BJ (cell line): Measurements from ENCODE around the gene ELF2. TPM values are rescaled to one million over a fixed set of nuclear protein-coding genes. Genes with fewer than 3 reads are reported as not detected.

Experiments
- CTCF ChIA-PET: fragments of 350-600 bp; formaldehyde crosslinking; extraction: SDS; loops from one replicate; lab custom pipeline; 2021; ENCODE audit warnings: antibody characterized with exemption, inconsistent platforms; lab: Yijun Ruan, JAX
- POLR2A ChIA-PET: fragments of 300-600 bp; sonication (Branson Sonifier 250); formaldehyde crosslinking; extraction: SDS; loops from one replicate; lab custom pipeline; 2021; ENCODE audit warnings: antibody characterized with exemption; lab: Charles Lee
- DNase-seq: peaks from one replicate; pipeline ENCODE4 v3.0.0-alpha.2; 2011; ENCODE audit warnings: low read depth
- H3K27me3 ChIP-seq: 2 replicates; pipeline ENCODE4 v1.6.0; 2011; ENCODE audit warnings: low read length; ENCODE audit not compliant: control insufficient read depth, insufficient read depth
- H3K36me3 ChIP-seq: 2 replicates; pipeline ENCODE4 v1.5.1; 2011; ENCODE audit warnings: low read length; ENCODE audit not compliant: control insufficient read depth, insufficient read depth
- H3K4me3 ChIP-seq: 2 replicates; pipeline ENCODE4 v1.5.1; 2011; ENCODE audit warnings: low read depth, mild to moderate bottlenecking, control low read depth, low read length
- CTCF ChIP-seq: IDR thresholded peaks from 2 replicates; pipeline ENCODE4 v1.5.1; 2011; ENCODE audit warnings: low read depth, mild to moderate bottlenecking, control low read depth, inconsistent platforms, low read length, moderate library complexity; ENCODE audit not compliant: insufficient read depth
- polyA minus RNA-seq: library from RNA; depleted of rRNA, polyadenylated mRNA; stranded (reverse); fragments of >200 nt; gene quantifications from 2 replicates; pipeline ENCODE4 v1.2.3, GENCODE V29; 2011; rRNA and poly(A)+ RNA removed
- polyA plus RNA-seq: library from polyadenylated mRNA; depleted of rRNA; stranded (reverse); fragments of >200 nt; gene quantifications from 2 replicates; pipeline ENCODE4 v1.2.3, GENCODE V29; 2011; rRNA removed

Gene ELF2
- 23.9 and 28.6 TPM in 2 replicates for polyA plus RNA-seq
- polyA minus RNA-seq: 26.3 and 32.6 TPM in 2 replicates

GRCh38 chr4:139177049-139177868, at the start of gene ELF2:
Gene ELF2, minus strand, starts transcription at chr4:139177218. Its CDS starts 39,517 bp downstream, at chr4:139137701.
- Histone ChIP-seq H3K27me3 (no peaks in the 10 kb centered on the region), H3K36me3 (no peaks in the 10 kb centered on the region), H3K4me3 (peak within 1 kb of the TSS; percentile 92)
- TF ChIP-seq CTCF: no peak
- no peak for DNase-seq
- POLR2A ChIA-PET: interaction anchor here (0.7 kb wide), 2 partner anchors 262 to 316 kb away, joined by 3 to 4 read pairs; no protein-coding TSS in a partner anchor
- CTCF ChIA-PET: interaction anchor here (1.0 to 2.7 kb wide), 3 partner anchors 10 to 119 kb away, joined by 3 to 10 read pairs (median 5); no protein-coding TSS in a partner anchor

- CTCF ChIA-PET: interaction anchor here (1.1 to 1.8 kb wide), 4 partner anchors 13 to 127 kb away, joined by 3 to 5 read pairs (median 3); partner anchors contain the start of gene NAA15
- Histone ChIP-seq H3K36me3 (no peaks in the 10 kb centered on the region), H3K4me3 (no peak overlapping the region), H3K27me3 (no peaks in the 10 kb centered on the region)
- DNase-seq: no peak
- POLR2A ChIA-PET: no interaction called here
- no peak for TF ChIP-seq CTCF
These were observed 46.8 kb upstream of the ELF2 start for GRCh38 chr4:139223682-139224317.

GRCh38 chr4:139222215-139222614, 45.2 kb upstream of the ELF2 start:
- DNase-seq: no peak
- TF ChIP-seq CTCF: no peak

GRCh38 chr4:139221687-139222086, 44.7 kb upstream of the ELF2 start:
- CTCF ChIA-PET: interaction anchor here (0.9 to 1.5 kb wide), 2 partner anchors 12 to 74 kb away, joined by 3 to 8 read pairs; no protein-coding TSS in a partner anchor
- H3K4me3 ChIP-seq: no peak overlapping the region
- no peaks in the 10 kb centered on the region for H3K36me3 ChIP-seq
- TF ChIP-seq CTCF: no peak
- no peaks in the 10 kb centered on the region for H3K27me3 ChIP-seq
- DNase-seq: no peak
- POLR2A ChIA-PET: no interaction called here

More at GRCh38 chr4:139222215-139222614, 45.2 kb upstream of the ELF2 start:
- ChIA-PET POLR2A (no interaction called here), CTCF (interaction anchor here (0.9 to 1.5 kb wide), 2 partner anchors 12 to 74 kb away, joined by 3 to 8 read pairs; no protein-coding TSS in a partner anchor)
- no peaks in the 10 kb centered on the region for H3K27me3 ChIP-seq
- H3K4me3 ChIP-seq: no peak overlapping the region
- no peaks in the 10 kb centered on the region for H3K36me3 ChIP-seq
